Adrenal gland (tissue), 12 donors: Measurements from ENCODE around the gene CFAP65. TPM values are rescaled to one million over a fixed set of nuclear protein-coding genes. Genes with fewer than 3 reads are reported as not detected.
A peak's percentile ranks its signal among the peaks of the same experiment; 100 is the strongest.

Experiments
- DNase-seq, 7 donors: peaks; one replicate each; pipeline ENCODE4 v3.0.0-alpha.2; 2019 to 2020
- H3K27ac ChIP-seq, 5 donors: fragments of 200-600 bp; sonication (generic) in 4 of 5; 1 replicate in 3 of 5; 2 replicates in 2 of 5; pipeline versions ENCODE4 v1.5.1 to v1.8.0; 2016 to 2020; ENCODE audit warnings: mild to moderate bottlenecking in 1 of 5
- H3K27me3 ChIP-seq: fragments of 200-600 bp; 2 replicates; pipeline ENCODE4 v1.8.0; 2021
- H3K36me3 ChIP-seq, 2 donors: fragments of 200-600 bp; replicated peaks in 1 of 2; 1 replicate in 1 of 2; 2 replicates in 1 of 2; pipeline versions ENCODE4 v1.5.1 to v1.8.0; 2018 to 2022
- H3K4me1 ChIP-seq, 2 donors: fragments of 200-600 bp; replicated peaks in 1 of 2; 1 replicate in 1 of 2; 2 replicates in 1 of 2; pipeline versions ENCODE4 v1.5.1 to v1.8.0; 2018 to 2021
- H3K4me3 ChIP-seq, 4 donors: fragments of 200-600 bp; sonication (generic) in 3 of 4; one replicate each; pipeline ENCODE4 v1.5.1; 2016 to 2018
- H3K9me3 ChIP-seq, 3 donors: fragments of 200-600 bp; sonication (generic) in 1 of 3; replicated peaks in 1 of 3; 1 replicate in 2 of 3; 2 replicates in 1 of 3; pipeline versions ENCODE4 v1.5.1 to v1.8.0; 2016 to 2021
- CTCF ChIP-seq, 6 experiments: fragments of 450-650 bp in 4 of 6; fragments of 200-600 bp in 2 of 6; sonication (generic) in 1 of 6; IDR thresholded peaks; 1 replicate in 5 of 6; 2 replicates in 1 of 6; pipeline versions ENCODE4 v1.5.1 to v1.8.0; 2016 to 2021; ENCODE audit warnings: antibody characterized with exemption in 6 of 6, mild to moderate bottlenecking in 2 of 6, moderate library complexity in 1 of 6
- POLR2A ChIP-seq, 2 donors: fragments of 450-650 bp; IDR thresholded peaks; one replicate each; pipeline ENCODE4 v1.6.1; 2017; ENCODE audit warnings: antibody characterized with exemption in 2 of 2, mild to moderate bottlenecking in 2 of 2, moderate library complexity in 1 of 2
- WGBS, 4 donors: extraction: QIAGEN DNeasy Blood & Tissue Kit in 2 of 4; methylation state at CpG; one replicate each; pipeline versions ENCODE4 v1.1.5 to v1.1.7; 2013 to 2017; 5-methylcytosine and 5-hydroxymethylcytosine counted together
- intact Hi-C, 2 donors: fragments of 100-400 bp; cut with DNase I; formaldehyde crosslinking; loops; one replicate each; pipeline versions ENCODE4 v1.14.1 to v1.15.0; 2022 to 2023
- polyA plus RNA-seq, 3 donors: library from polyadenylated mRNA; stranded (reverse); fragments of 200-250 nt in 2 of 3; fragments of 350-450 nt in 1 of 3; fragmentation: Illumina TruSeq in 1 of 3; extraction: RNeasy Lipid Tissue Mini Kit (QIAGEN cat#74804) in 1 of 3; gene quantifications; one replicate each; pipeline ENCODE4 v1.2.3, GENCODE V29; 2013 to 2014
- total RNA-seq, 9 donors: library from RNA; depleted of rRNA in 4 of 9; stranded (reverse); fragments of >200 nt in 4 of 9; fragments of 120-200 nt in 1 of 9; fragmentation: NEBNext Ultra II Directional in 1 of 9; extraction: Animal tissue kit (Norgen Biotek cat#: 25700) in 1 of 9; gene quantifications; one replicate each; pipeline versions ENCODE4 v1.1.0 to v1.2.4, GENCODE V29; 2013 to 2023
- donor health status: healthy with polysubstance abuse.
- donor health status: Bipolar disorder and iron deficiency.
- donor health status: DM: yes; HTN: yes; CAD: no.
- donor health status: DM: no; HTN: no; CAD: no.
- donor health status: DM: no; HTN: no; CAD: no.
- donor health status: DM: yes; HTN: yes; CAD: no.

The CFAP65 gene
- total and polyA plus RNA-seq, 12 donors = 0.04 to 0.16 (median 0.06) TPM; not detected in 7

- Histone ChIP-seq H3K9me3 (no peaks in the 10 kb centered on the region), H3K27me3 (peaks cover 55% of the 10 kb centered on the region), H3K36me3 (no peaks in the 10 kb centered on the region), H3K27ac (peak overlapping the region in 1 of 5 donors; percentile 76), H3K4me1 (peaks cover 0 to 4% of the 10 kb centered on the region in 2 donors), H3K4me3 (peak overlapping the region in 1 of 4 donors; percentile 55)
- 0 to 3% (median 2%) methylated on average over 11 to 67 of the region's 67 CpGs; no CpG with 5 or more reads in 1 of the 4 donors for WGBS, 4 donors
- intact Hi-C loops = no loop called here
- TF ChIP-seq POLR2A (IDR thresholded peaks at IDR 0.05) (peak in 1 of 2 donors; percentile 69), CTCF (IDR thresholded peaks at IDR 0.05) (no peak)
- DNase-seq = peak in 1 of 7 donors; percentile 25
These were observed 81.5 kb downstream of the CFAP65 start for GRCh38 chr2:218959761-218960308.

DNA sequence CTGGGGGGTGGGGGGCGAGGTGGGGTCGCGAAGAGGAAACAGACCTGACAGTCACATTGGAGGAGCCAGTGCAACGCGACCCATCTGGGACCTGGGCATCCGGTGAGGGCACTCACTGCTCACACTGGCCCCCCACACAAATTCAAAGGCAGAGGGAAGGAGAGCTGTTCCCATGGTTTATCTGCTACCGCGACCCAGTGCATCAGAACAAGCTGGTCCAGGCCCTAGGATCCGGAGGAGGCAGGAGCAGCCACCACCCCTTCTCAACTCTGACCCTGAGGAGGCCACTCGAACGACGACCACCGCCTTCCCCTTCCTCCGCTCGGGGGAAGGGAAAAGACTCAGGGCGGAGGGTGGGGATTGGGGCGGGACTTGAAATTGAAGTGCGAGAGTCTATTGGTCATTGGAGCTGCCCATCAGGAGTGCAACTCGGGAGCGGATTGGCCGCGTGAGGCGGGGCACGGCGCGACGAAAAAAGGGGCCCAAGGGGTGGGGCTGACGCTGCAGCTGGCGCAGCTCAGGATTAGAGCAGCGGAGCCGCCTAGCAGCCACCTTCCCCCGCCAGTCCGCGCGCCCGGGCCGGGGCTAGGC is 82.1 kb downstream of the CFAP65 start, which contains the start of gene CDK5R2:
TSS of gene CDK5R2 (plus strand) at position 526 of the 591 bp plus-strand sequence. CDS start 155 bp downstream, outside the sequence.
- peak; percentile 50 to 95 (median 79) for DNase-seq
- peak within 1 kb of the TSS in 1 of 5 donors; percentile 76 for H3K27ac ChIP-seq
- no peaks in the 10 kb centered on the region for H3K36me3 ChIP-seq
- TF ChIP-seq POLR2A (IDR thresholded peaks at IDR 0.05) (peak in 1 of 2 donors; percentile 16), CTCF (IDR thresholded peaks at IDR 0.05) (no peak)
- H3K4me1 ChIP-seq = peaks cover 0 to 4% of the 10 kb centered on the region in 2 donors
- intact Hi-C loops = no loop called here
- no peaks in the 10 kb centered on the region for H3K9me3 ChIP-seq
- H3K4me3 ChIP-seq = peak within 1 kb of the TSS in 1 of 4 donors; percentile 55
- H3K27me3 ChIP-seq = peaks cover 52% of the 10 kb centered on the region
- 0 to 4% (median 1%) methylated on average over 1 to 37 of the region's 37 CpGs for WGBS, 4 donors

DNA sequence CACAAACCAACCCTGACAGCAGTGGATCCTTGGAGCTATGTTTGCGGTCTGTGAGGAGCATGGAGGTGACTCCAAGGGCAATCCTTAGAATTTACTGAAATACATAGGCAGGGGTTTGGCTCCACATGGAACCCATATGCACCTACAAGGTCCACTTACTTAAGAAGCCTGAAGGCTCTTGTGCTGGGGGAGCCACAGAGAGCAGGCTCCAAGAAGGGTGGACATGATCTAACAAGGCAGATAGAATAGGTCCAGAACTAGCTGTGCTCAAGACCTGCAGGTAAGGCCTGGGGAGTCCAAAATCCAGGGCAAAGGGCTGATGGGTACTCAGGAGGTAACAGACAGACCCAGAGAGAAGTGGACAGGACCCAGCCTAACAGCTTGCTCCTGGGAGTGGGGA is 83.0 kb downstream of the CFAP65 start:
- 83 to 96% (median 93%) methylated on average over 1 of the region's 1 CpG for WGBS, 4 donors
- H3K27me3 ChIP-seq = peaks cover 44% of the 10 kb centered on the region

More for the DNA sequence above, 83.0 kb downstream of the CFAP65 start:
- DNase-seq = no peak
- Histone ChIP-seq H3K36me3 (no peaks in the 10 kb centered on the region), H3K9me3 (no peaks in the 10 kb centered on the region), H3K4me3 (no peak overlapping the region), H3K27ac (no peak overlapping the region), H3K4me1 (peaks cover 0 to 4% of the 10 kb centered on the region in 2 donors)
- TF ChIP-seq POLR2A (IDR thresholded peaks at IDR 0.05) (no peak), CTCF (IDR thresholded peaks at IDR 0.05) (no peak)
- intact Hi-C loops = no loop called here
